Vagina (tissue), 2 donors: Measurements from ENCODE around the gene SLC2A9.

ENCODE experiments used
- POLR2A ChIP-seq, 2 donors: fragments of 450-650 bp; IDR thresholded peaks; one replicate each; pipeline ENCODE4 v1.6.1; 2017; ENCODE audit warnings: antibody characterized with exemption in 2 of 2, mild to moderate bottlenecking in 2 of 2, moderate library complexity in 2 of 2
- POLR2AphosphoS5 ChIP-seq, 2 donors: sonication (generic); formaldehyde crosslinking; IDR thresholded peaks; one replicate each; pipeline ENCODE4 v1.9.0; 2017; ENCODE audit warnings: antibody characterized with exemption in 2 of 2, mild to moderate bottlenecking in 2 of 2, low read depth in 1 of 2; ENCODE audit not compliant: insufficient read depth in 1 of 2
- TF ChIP-seq, protein P1 (sequence below), 3 experiments: fragments of 450-650 bp in 2 of 3; fragments of 200-600 bp in 1 of 3; sonication (generic) in 1 of 3; IDR thresholded peaks; one replicate each; pipeline ENCODE4 v1.5.1; 2017 to 2019; ENCODE audit warnings: antibody characterized with exemption in 3 of 3, mild to moderate bottlenecking in 2 of 3, moderate library complexity in 2 of 3

DNA sequence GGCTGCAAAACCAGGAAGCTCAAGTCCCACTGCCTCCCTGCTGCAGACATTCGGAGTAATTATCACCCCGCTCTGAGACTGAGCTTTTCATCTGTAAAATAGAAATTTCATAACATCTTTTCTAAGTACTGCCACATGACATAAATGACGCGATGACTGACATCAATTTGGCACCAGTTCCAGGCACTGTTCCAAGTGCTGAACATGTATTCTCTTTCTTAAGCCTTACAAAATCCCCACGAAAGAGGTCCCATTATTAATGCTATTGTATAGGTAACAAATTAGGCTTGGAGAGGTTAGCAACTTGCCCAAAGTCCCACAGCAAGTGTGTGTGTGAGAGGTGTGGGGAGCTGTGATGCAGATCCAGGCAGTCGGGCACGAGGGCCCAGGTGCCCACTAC lies 56.4 kb downstream of the SLC2A9 start:
- TF ChIP-seq, protein P1, sequence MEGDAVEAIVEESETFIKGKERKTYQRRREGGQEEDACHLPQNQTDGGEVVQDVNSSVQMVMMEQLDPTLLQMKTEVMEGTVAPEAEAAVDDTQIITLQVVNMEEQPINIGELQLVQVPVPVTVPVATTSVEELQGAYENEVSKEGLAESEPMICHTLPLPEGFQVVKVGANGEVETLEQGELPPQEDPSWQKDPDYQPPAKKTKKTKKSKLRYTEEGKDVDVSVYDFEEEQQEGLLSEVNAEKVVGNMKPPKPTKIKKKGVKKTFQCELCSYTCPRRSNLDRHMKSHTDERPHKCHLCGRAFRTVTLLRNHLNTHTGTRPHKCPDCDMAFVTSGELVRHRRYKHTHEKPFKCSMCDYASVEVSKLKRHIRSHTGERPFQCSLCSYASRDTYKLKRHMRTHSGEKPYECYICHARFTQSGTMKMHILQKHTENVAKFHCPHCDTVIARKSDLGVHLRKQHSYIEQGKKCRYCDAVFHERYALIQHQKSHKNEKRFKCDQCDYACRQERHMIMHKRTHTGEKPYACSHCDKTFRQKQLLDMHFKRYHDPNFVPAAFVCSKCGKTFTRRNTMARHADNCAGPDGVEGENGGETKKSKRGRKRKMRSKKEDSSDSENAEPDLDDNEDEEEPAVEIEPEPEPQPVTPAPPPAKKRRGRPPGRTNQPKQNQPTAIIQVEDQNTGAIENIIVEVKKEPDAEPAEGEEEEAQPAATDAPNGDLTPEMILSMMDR (IDR thresholded peaks at IDR 0.05): no peak
- TF ChIP-seq POLR2A (IDR thresholded peaks at IDR 0.05) (no peak), POLR2AphosphoS5 (IDR thresholded peaks at IDR 0.05; ENCODE audit: insufficient read depth in 1 of 2, low read depth in 1 of 2) (no peak)
